Subcutaneous adipose tissue (tissue), 4 donors: ENCODE data around the gene RBM34. TPM values are rescaled to one million over a fixed set of nuclear protein-coding genes. Genes with fewer than 3 reads are reported as not detected.

Source experiments
- CTCF ChIP-seq: fragments of 450-650 bp; IDR thresholded peaks from one replicate; pipeline ENCODE4 v1.5.1; 2016; ENCODE audit warnings: low read depth, mild to moderate bottlenecking, control low read depth, antibody characterized with exemption, moderate library complexity
- total RNA-seq, 4 donors: library from RNA; depleted of rRNA; stranded (reverse); fragments of >200 nt; gene quantifications; one replicate each; pipeline ENCODE4 v1.1.0, GENCODE V29; 2016

RBM34 gene
- total RNA-seq, 4 donors from 2014 or later, result 32.2 to 57.8 (median 51.8) TPM

GRCh38 chr1:235187316-235187715 is 26.3 kb upstream of the RBM34 start:
- TF ChIP-seq CTCF, result no peak

DNA sequence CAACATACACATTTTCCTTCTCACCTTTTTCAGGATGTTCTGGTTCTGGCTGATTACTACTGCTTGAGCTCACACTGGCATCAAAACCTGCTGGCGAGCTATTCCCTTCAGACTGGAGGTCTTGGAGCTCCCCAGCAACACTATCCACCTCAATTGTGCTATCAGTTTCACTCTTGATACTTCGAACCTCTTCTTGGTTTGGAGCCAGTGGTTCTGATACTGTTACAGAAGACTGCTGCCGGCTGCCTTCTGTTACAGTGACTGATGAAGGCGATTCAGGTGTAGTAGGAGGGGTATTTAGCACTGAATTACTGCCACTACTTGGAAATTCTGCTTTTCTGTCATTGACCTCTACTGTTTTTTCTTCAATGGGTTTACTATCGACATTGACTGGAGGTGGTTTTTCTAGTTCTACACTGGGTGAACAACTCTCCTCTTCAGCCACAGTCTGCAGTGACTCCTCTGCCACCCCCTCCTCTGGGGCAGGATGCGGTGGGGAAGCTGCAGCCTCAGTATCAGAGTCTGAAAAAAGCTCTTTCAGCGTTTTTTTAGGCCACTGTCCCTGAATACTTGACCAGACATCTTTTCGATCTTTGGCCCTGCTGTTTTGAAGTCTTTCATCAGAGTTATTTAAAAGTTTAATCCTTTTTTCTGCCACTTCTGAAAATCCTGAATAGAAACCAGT is 20.7 kb upstream of the RBM34 start:
- TF ChIP-seq CTCF, result no peak

DNA sequence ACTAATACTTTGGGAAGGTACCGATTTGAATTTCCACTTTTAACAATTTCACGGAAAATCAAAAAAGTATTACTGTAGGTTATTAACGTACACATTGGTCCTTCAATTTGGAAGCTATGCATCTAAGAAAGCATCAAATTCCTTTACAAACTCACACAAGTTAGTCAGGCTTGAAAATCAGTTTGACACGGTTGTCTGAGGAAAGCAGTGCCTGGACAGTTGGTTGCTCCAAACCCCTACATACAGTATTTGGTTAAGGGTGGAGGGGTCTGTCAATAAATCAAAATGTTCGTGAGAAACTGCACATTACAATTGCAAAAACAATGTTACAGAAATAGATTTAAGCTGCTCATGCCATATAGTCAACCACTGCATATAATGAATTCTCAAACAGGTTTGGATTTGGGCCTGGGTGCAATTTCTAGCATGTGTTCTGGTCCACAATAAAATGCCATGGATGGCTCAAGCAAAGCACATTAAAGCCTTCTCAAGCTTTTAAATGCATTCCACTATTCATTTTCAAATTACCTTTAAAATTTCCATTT is 19.9 kb upstream of the RBM34 start:
- TF ChIP-seq CTCF, result no peak

GRCh38 chr1:235176486-235176885 is 15.4 kb upstream of the RBM34 start:
- no peak for TF ChIP-seq CTCF

DNA sequence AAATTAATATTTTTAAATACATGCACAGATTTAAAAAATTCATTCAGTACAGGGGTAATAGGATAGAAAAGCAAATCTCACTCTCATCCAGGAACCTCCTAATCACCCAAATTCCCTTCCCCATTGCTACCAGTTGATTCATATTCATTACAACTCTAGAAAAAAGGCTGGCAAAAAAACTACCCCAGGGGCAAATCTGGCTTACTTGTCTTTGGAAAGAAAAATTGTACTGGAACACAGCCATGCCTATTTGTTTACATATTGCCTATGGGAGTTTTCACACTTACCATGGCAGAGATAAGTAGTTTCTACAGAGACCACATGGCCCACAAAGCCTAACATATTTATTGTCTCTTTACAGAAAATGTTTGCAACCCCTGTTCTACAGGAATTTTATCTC is 8.9 kb upstream of the RBM34 start:
- TF ChIP-seq CTCF, result no peak

GRCh38 chr1:235168375-235168774 is 7.3 kb upstream of the RBM34 start:
- TF ChIP-seq CTCF, result no peak

GRCh38 chr1:235161685-235162327 is 756 bp upstream of the RBM34 start:
- no peak for TF ChIP-seq CTCF
